NCI-H82 (cell line): ENCODE measurements around the gene ANK3.

Source experiments
- DNase-seq: peaks from one replicate; lab custom pipeline; 2025; lab: John Stamatoyannopoulos, UW

The ANK3 gene

GRCh38 chr10:60031183-60031582 is 358.5 kb downstream of the ANK3 start:
- DNase-seq: no peak

- DNase-seq: no peak
Measured at GRCh38 chr10:60029475-60029874, 360.2 kb downstream of the ANK3 start.

GRCh38 chr10:60028081-60028480 is 361.6 kb downstream of the ANK3 start:
- peak; percentile 28 for DNase-seq

GRCh38 chr10:60025279-60025678 is 364.4 kb downstream of the ANK3 start:
- no peak for DNase-seq

GRCh38 chr10:60024506-60024905 is 365.2 kb downstream of the ANK3 start:
- no peak for DNase-seq

GRCh38 chr10:60023155-60023877 is 366.4 kb downstream of the ANK3 start:
- DNase-seq: no peak

GRCh38 chr10:60021361-60021760 is 368.3 kb downstream of the ANK3 start:
- no peak for DNase-seq

- no peak for DNase-seq
Measured at GRCh38 chr10:60016794-60017193, 372.9 kb downstream of the ANK3 start.

- DNase-seq: no peak
Measured at GRCh38 chr10:60009710-60010383, 379.8 kb downstream of the ANK3 start.

GRCh38 chr10:60009276-60009675 is 380.4 kb downstream of the ANK3 start:
- DNase-seq: no peak

- no peak for DNase-seq
Measured at GRCh38 chr10:60008816-60009215, 380.9 kb downstream of the ANK3 start.

- DNase-seq: no peak
Measured at GRCh38 chr10:60006062-60006461, 383.6 kb downstream of the ANK3 start.

- DNase-seq: peak; percentile 93
Measured at GRCh38 chr10:60003651-60004523, 385.8 kb downstream of the ANK3 start.

- DNase-seq: no peak
Measured at GRCh38 chr10:60000747-60001146, 388.9 kb downstream of the ANK3 start.

GRCh38 chr10:59997827-59998525 is 391.7 kb downstream of the ANK3 start:
- no peak for DNase-seq

GRCh38 chr10:59995862-59996261 is 393.8 kb downstream of the ANK3 start:
- no peak for DNase-seq

- no peak for DNase-seq
Measured at GRCh38 chr10:59993931-59994330, 395.7 kb downstream of the ANK3 start.

GRCh38 chr10:59991661-59992060 is 398.0 kb downstream of the ANK3 start:
- peak; percentile 1 for DNase-seq

- no peak for DNase-seq
Measured at GRCh38 chr10:59991117-59991516, 398.6 kb downstream of the ANK3 start.

- DNase-seq: no peak
Measured at GRCh38 chr10:59985639-59986038, 404.0 kb downstream of the ANK3 start.

GRCh38 chr10:59984415-59984814 is 405.3 kb downstream of the ANK3 start:
- no peak for DNase-seq

GRCh38 chr10:59980356-59980755 is 409.3 kb downstream of the ANK3 start:
- DNase-seq: no peak
